Stimulated activated CD4-positive, alpha-beta T cell treated with anti-CD3 and anti-CD28 coated beads, Interleukin-1b, Interleukin-23, amount 100 ng/mL, for 4 hours (primary cell): ENCODE measurements around the gene MUC5B.
A peak's percentile ranks its signal among the peaks of the same experiment; 100 is the strongest.
"Not testable (repeated sequence)": the region's sequence is repeated elsewhere in the genome, so short reads cannot be mapped to it uniquely, and the experiment has no call there.

Source experiments
- DNase-seq, 2 donors: peaks; one replicate each; pipeline ENCODE4 v3.0.0-alpha.2; 2020; ENCODE audit warnings: low read depth in 2 of 2

Gene MUC5B

GRCh38 chr11:1250411-1250810 is 27.5 kb downstream of the MUC5B start:
- DNase-seq: not testable (repeated sequence)

GRCh38 chr11:1251236-1251770 is 28.4 kb downstream of the MUC5B start:
- DNase-seq: no peak

GRCh38 chr11:1252371-1253102 is 29.7 kb downstream of the MUC5B start:
- DNase-seq: no peak

- no peak for DNase-seq
These were observed 30.2 kb downstream of the MUC5B start for GRCh38 chr11:1253103-1253485.

GRCh38 chr11:1254086-1254648 is 31.3 kb downstream of the MUC5B start:
- no peak for DNase-seq

- DNase-seq: no peak
These were observed 31.9 kb downstream of the MUC5B start for GRCh38 chr11:1254733-1255132.

- DNase-seq: no peak
These were observed 32.3 kb downstream of the MUC5B start for GRCh38 chr11:1255151-1255550.

- DNase-seq: no peak
These were observed 33.6 kb downstream of the MUC5B start for GRCh38 chr11:1256257-1257045.

GRCh38 chr11:1257366-1257765 is 34.5 kb downstream of the MUC5B start:
- DNase-seq: no peak

GRCh38 chr11:1257916-1258315 is 35.0 kb downstream of the MUC5B start:
- DNase-seq: no peak

- no peak for DNase-seq
These were observed 35.7 kb downstream of the MUC5B start for GRCh38 chr11:1258401-1259075.

GRCh38 chr11:1259076-1259461 is 36.2 kb downstream of the MUC5B start:
- DNase-seq: no peak

- no peak for DNase-seq
These were observed 36.7 kb downstream of the MUC5B start for GRCh38 chr11:1259561-1259960.

- peak; percentile 8 to 32 for DNase-seq
These were observed 37.2 kb downstream of the MUC5B start for GRCh38 chr11:1260023-1260501.

GRCh38 chr11:1260620-1261019 is 37.8 kb downstream of the MUC5B start:
- no peak for DNase-seq

GRCh38 chr11:1261241-1262071 is 38.6 kb downstream of the MUC5B start:
- no peak for DNase-seq

GRCh38 chr11:1262172-1263006 is 39.5 kb downstream of the MUC5B start:
- peak; percentile 81 to 83 for DNase-seq

- no peak for DNase-seq
These were observed 40.1 kb downstream of the MUC5B start for GRCh38 chr11:1263010-1263409.

- DNase-seq: peak in 1 of 2 donors; percentile 12
These were observed 41.6 kb downstream of the MUC5B start for GRCh38 chr11:1264444-1264843.

- not testable (repeated sequence) for DNase-seq
These were observed 42.6 kb downstream of the MUC5B start for GRCh38 chr11:1265480-1265879.
